ENCODE data around the gene LRRTM4.

LRRTM4 gene

DNA sequence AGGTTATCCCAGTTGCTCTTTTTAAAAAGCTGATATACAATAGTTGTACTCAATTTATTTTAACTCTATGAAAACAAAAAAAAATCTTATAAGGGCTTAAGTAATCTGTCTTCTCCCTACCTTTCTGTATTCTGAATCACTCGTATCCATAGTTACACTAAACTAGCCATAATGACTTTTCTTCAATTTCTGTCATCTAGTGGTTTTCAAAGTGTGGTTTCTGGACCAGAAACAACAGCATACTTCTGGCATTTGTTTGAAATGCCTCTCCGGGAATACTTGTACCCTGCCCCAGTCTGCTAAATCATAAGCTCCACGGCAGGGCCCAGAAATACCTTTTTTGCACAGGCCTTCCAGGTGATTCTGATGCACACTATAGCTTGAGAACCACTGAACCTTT is 253.6 kb downstream of the LRRTM4 start:
- FAIRE-seq (no peak), DNase-seq (ENCODE audit: insufficient read length, low spot score) (no peak)
- TF ChIP-seq, protein P1, sequence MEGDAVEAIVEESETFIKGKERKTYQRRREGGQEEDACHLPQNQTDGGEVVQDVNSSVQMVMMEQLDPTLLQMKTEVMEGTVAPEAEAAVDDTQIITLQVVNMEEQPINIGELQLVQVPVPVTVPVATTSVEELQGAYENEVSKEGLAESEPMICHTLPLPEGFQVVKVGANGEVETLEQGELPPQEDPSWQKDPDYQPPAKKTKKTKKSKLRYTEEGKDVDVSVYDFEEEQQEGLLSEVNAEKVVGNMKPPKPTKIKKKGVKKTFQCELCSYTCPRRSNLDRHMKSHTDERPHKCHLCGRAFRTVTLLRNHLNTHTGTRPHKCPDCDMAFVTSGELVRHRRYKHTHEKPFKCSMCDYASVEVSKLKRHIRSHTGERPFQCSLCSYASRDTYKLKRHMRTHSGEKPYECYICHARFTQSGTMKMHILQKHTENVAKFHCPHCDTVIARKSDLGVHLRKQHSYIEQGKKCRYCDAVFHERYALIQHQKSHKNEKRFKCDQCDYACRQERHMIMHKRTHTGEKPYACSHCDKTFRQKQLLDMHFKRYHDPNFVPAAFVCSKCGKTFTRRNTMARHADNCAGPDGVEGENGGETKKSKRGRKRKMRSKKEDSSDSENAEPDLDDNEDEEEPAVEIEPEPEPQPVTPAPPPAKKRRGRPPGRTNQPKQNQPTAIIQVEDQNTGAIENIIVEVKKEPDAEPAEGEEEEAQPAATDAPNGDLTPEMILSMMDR (IDR thresholded peaks at IDR 0.05; ENCODE audit: insufficient read depth, missing control alignments), result no peak

DNA sequence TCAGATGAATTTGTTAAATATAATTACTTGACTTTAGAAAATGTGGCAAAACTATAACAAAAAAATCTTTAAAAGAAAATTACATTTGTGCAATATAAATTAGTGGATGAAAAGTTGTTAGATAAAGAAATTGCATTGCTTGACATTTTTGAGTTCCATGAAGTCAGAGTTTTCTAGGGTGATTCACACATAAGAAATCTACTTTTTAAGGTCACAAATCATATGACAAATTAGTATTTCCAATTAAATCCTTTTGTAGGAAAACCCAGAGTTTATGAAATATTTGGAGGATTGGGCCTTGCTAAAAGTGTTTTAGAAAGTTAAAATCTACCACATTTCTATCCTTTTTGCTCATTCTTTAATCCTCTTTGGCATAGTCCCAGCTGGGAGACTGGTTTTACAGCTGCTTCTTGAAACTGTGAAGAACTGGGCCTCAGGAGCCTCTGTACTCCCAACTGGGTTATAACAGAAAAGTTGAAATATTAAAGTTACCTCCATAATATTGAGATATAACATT is 289.2 kb downstream of the LRRTM4 start:
- TF ChIP-seq, protein P1 (IDR thresholded peaks at IDR 0.05; ENCODE audit: insufficient read depth, missing control alignments), result no peak
- no peak for FAIRE-seq
- no peak for DNase-seq (ENCODE audit: insufficient read length, low spot score)

DNA sequence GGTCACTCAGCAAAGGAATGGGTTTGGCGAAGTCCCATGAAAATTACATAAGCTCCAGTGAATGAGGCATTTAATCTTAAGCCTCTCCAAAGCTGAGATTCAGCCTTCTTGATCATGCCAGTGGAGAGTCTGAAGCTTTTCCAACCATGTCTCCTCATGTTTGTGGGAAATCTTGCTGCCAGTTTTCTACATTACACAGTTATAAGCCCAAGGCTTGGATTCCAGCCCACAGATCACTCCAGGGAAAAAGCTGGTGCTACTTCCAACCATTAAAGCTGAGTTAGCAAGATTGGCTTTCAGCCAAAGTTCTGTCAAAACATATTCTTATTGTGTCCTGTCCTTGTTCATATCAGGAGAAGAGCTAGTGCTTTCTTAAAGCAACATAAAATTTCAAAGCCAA is 293.8 kb downstream of the LRRTM4 start:
- FAIRE-seq (no peak), DNase-seq (ENCODE audit: insufficient read length, low spot score) (no peak)
- TF ChIP-seq, protein P1 (IDR thresholded peaks at IDR 0.05; ENCODE audit: insufficient read depth, missing control alignments), result no peak

DNA sequence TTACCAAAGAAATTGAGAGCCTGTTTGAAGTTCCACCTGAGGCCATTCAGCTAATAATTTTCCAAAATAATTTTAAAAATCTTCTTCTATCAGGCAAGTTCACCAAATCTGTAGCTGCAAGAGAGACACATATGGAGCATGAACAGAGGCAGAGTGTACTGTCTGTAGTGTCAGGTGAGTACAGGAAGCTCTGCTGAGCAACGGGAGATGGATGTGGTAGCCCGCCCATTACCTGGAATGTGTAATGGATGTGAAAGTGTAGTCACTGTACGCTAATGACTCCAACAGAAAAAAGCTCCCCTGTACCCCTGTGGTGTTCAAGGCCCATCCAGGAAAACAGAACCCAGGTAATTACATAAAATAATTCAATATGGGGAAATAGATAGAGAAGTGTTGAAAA is 311.5 kb downstream of the LRRTM4 start:
- DNase-seq (ENCODE audit: insufficient read length, low spot score) (no peak), FAIRE-seq (no peak)
- TF ChIP-seq, protein P1 (IDR thresholded peaks at IDR 0.05; ENCODE audit: insufficient read depth, missing control alignments), result no peak

DNA sequence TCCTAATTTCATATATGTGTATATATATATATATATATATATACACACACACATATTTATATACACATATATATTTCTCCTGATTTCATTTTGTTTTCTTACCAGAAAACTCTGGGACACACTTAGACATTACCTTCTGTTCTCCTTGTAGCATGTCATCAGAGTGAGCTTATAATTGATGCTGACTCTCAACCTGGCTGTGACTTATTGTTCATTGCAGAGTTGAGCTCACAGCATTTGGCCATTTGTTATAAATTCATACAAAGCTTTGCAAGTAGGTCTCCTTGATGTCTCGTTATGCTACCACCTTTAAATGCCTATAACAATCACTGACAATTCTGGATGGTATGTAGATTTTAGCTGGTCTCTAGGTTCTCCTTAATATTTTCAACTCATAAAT is 314.8 kb downstream of the LRRTM4 start:
- DNase-seq (ENCODE audit: insufficient read length, low spot score) (no peak), FAIRE-seq (no peak)
- TF ChIP-seq, protein P1 (IDR thresholded peaks at IDR 0.05; ENCODE audit: insufficient read depth, missing control alignments), result no peak

DNA sequence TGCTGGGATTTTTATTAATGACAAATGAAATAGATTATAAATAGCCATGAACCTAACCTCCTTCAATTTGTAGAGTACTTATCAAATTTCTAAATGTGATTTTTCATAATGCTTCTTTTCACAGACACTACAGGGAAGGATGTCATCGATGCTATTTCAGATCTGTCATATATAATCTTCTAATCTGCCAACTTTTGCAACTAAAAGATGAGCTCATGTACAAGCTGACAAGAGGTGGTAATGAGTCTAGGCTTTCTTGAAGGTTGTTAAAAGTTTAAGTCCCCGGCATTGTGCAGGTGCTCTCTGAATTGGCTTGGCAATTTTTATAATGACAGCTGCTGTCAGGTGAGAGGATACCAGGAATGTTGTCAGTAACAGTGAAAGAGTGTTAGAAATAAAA is 320.4 kb downstream of the LRRTM4 start:
- TF ChIP-seq, protein P1 (IDR thresholded peaks at IDR 0.05; ENCODE audit: insufficient read depth, missing control alignments), result no peak
- DNase-seq (ENCODE audit: insufficient read length, low spot score) (no peak), FAIRE-seq (no peak)

DNA sequence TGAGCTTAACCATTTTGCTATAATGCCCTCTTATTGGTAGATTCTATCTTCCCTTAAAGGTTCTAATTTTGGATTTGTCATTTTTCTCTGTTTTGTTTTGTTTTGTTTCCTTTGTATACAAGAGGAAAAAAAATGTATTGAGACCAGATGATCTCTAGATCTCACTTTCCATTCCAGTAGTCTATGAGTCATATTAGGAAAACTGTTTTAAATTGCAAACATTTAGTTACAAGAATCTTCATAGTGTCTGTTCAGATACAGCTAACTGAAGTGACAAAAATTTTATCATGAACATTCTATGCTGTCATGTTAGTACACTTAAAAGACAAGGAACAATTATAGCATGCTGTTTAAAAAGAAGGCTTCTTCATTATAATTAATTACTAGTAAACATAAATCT is 322.8 kb downstream of the LRRTM4 start:
- FAIRE-seq (no peak), DNase-seq (ENCODE audit: insufficient read length, low spot score) (no peak)
- TF ChIP-seq, protein P1 (IDR thresholded peaks at IDR 0.05; ENCODE audit: insufficient read depth, missing control alignments), result no peak
